H9 (cell line): ENCODE measurements around the gene NRCAM. TPM values are rescaled to one million over a fixed set of nuclear protein-coding genes. Genes with fewer than 3 reads are reported as not detected.

Experiments used
- DNase-seq: peaks from one replicate; pipeline ENCODE4 v3.0.0-alpha.2; 2017
- H2AFZ ChIP-seq: one replicate; pipeline ENCODE4 v1.6.1; 2013; ENCODE audit warnings: mild to moderate bottlenecking, low read length, control low read depth, moderate library complexity
- H2AK5ac ChIP-seq: 2 replicates; pipeline ENCODE4 v1.6.1; 2013; ENCODE audit warnings: low read length, control low read depth, mixed read lengths; ENCODE audit not compliant: insufficient read length
- H2BK120ac ChIP-seq: one replicate; pipeline ENCODE4 v1.6.1; 2013; ENCODE audit warnings: low read depth, mild to moderate bottlenecking, low read length, control low read depth, inconsistent platforms; ENCODE audit not compliant: poor library complexity, severe bottlenecking
- H2BK12ac ChIP-seq: 2 replicates; pipeline ENCODE4 v1.6.1; 2013; ENCODE audit warnings: low read length, control low read depth, mixed read lengths, low read depth; ENCODE audit not compliant: insufficient read length
- H2BK15ac ChIP-seq: 2 replicates; pipeline ENCODE4 v1.6.1; 2013; ENCODE audit warnings: low read depth, low read length, control low read depth
- H2BK20ac ChIP-seq: one replicate; pipeline ENCODE4 v1.6.1; 2013; ENCODE audit warnings: low read depth, mild to moderate bottlenecking, low read length, control low read depth, inconsistent platforms; ENCODE audit not compliant: poor library complexity, severe bottlenecking
- H2BK5ac ChIP-seq: 2 replicates; pipeline ENCODE4 v1.6.1; 2013; ENCODE audit warnings: low read length, control low read depth, mixed read lengths; ENCODE audit not compliant: insufficient read length
- H3K14ac ChIP-seq: 2 replicates; pipeline ENCODE4 v1.6.1; 2013; ENCODE audit warnings: low read length, control low read depth; ENCODE audit not compliant: insufficient read depth
- H3K18ac ChIP-seq: 2 replicates; pipeline ENCODE4 v1.6.1; 2013; ENCODE audit warnings: low read depth, mild to moderate bottlenecking, mixed read lengths, low read length, control low read depth; ENCODE audit not compliant: insufficient read length
- H3K23ac ChIP-seq: 2 replicates; pipeline ENCODE4 v1.6.1; 2013; ENCODE audit warnings: low read length, control low read depth, mixed read lengths, low read depth; ENCODE audit not compliant: insufficient read length
- H3K23me2 ChIP-seq: 2 replicates; pipeline ENCODE4 v1.6.1; 2013; ENCODE audit warnings: low read depth, mild to moderate bottlenecking, mixed read lengths, low read length, control low read depth; ENCODE audit not compliant: insufficient read length, poor library complexity, severe bottlenecking
- H3K27ac ChIP-seq: 2 replicates; pipeline ENCODE4 v1.5.1; 2013; ENCODE audit warnings: low read length, control low read depth, mixed read lengths, low read depth; ENCODE audit not compliant: insufficient read length
- H3K27me3 ChIP-seq: 2 replicates; pipeline ENCODE4 v1.6.1; 2013; ENCODE audit warnings: low read length, control low read depth, inconsistent platforms; ENCODE audit not compliant: insufficient read depth
- H3K4ac ChIP-seq: 2 replicates; pipeline ENCODE4 v1.6.1; 2013; ENCODE audit warnings: low read depth, mild to moderate bottlenecking, control low read depth, inconsistent platforms, low read length, moderate library complexity
- H3K4me1 ChIP-seq: 2 replicates; pipeline ENCODE4 v1.6.1; 2013; ENCODE audit warnings: low read length, control low read depth, inconsistent platforms; ENCODE audit not compliant: insufficient read depth
- H3K4me2 ChIP-seq: 2 replicates; pipeline ENCODE4 v1.6.1; 2013; ENCODE audit warnings: low read length, control low read depth, mixed read lengths; ENCODE audit not compliant: insufficient read length, insufficient read depth
- H3K56ac ChIP-seq: 2 replicates; pipeline ENCODE4 v1.6.1; 2013; ENCODE audit warnings: low read depth, mild to moderate bottlenecking, mixed read lengths, low read length, control low read depth; ENCODE audit not compliant: insufficient read length
- H3K79me1 ChIP-seq: 2 replicates; pipeline ENCODE4 v1.6.1; 2013; ENCODE audit warnings: low read depth, mild to moderate bottlenecking, moderate library complexity, low read length, control low read depth, inconsistent platforms; ENCODE audit not compliant: insufficient read depth, poor library complexity, severe bottlenecking
- H3K79me2 ChIP-seq: 2 replicates; pipeline ENCODE4 v1.6.1; 2013; ENCODE audit warnings: low read length, control low read depth, inconsistent platforms; ENCODE audit not compliant: insufficient read depth
- H3K9ac ChIP-seq: 2 replicates; pipeline ENCODE4 v1.6.1; 2013; ENCODE audit warnings: low read length, control low read depth, mixed read lengths; ENCODE audit not compliant: insufficient read length; ENCODE audit errors: extremely low read depth
- H3K9me3 ChIP-seq: one replicate; pipeline ENCODE4 v1.6.1; 2013; ENCODE audit warnings: low read depth, low read length, inconsistent platforms; ENCODE audit not compliant: control insufficient read depth
- H3T11ph ChIP-seq: one replicate; pipeline ENCODE4 v1.6.1; 2013; ENCODE audit warnings: mild to moderate bottlenecking, low read length, control low read depth, inconsistent platforms
- H4K20me1 ChIP-seq: one replicate; pipeline ENCODE4 v1.6.1; 2013; ENCODE audit not compliant: control insufficient read depth, insufficient read length, insufficient read depth
- H4K5ac ChIP-seq: 2 replicates; pipeline ENCODE4 v1.6.1; 2013; ENCODE audit warnings: low read depth, mild to moderate bottlenecking, mixed read lengths, low read length, control low read depth; ENCODE audit not compliant: insufficient read length
- H4K8ac ChIP-seq: replicated peaks from 2 replicates; pipeline ENCODE4 v1.6.1; 2013; ENCODE audit warnings: low read length, control low read depth, mixed read lengths, low read depth; ENCODE audit not compliant: insufficient read length
- H4K91ac ChIP-seq: 2 replicates; pipeline ENCODE4 v1.6.1; 2013; ENCODE audit warnings: low read depth, mild to moderate bottlenecking, moderate library complexity, mixed read lengths, low read length, control low read depth; ENCODE audit not compliant: insufficient read length
- H3K27ac Mint-ChIP-seq, 3 experiments: 2 replicates in 2 of 3; 3 replicates in 1 of 3; pipeline ENCODE4 v1.8.0; 2020 to 2021; ENCODE audit warnings: mixed read lengths in 3 of 3, mild to moderate bottlenecking in 1 of 3, moderate library complexity in 1 of 3
- H3K27me3 Mint-ChIP-seq: 2 replicates; pipeline ENCODE4 v1.8.0; 2021; ENCODE audit warnings: low read depth, mild to moderate bottlenecking, moderate library complexity, mixed read lengths
- H3K36me3 Mint-ChIP-seq, 3 experiments: 2 replicates in 2 of 3; 3 replicates in 1 of 3; pipeline ENCODE4 v1.8.0; 2020 to 2021; ENCODE audit warnings: low read depth in 3 of 3, mixed read lengths in 3 of 3; ENCODE audit not compliant: insufficient read depth in 1 of 3
- H3K4me1 Mint-ChIP-seq, 2 experiments: 2 replicates each; pipeline ENCODE4 v1.8.0; 2020; ENCODE audit warnings: mixed read lengths in 2 of 2
- H3K4me3 Mint-ChIP-seq, 2 experiments: 2 replicates in 1 of 2; 3 replicates in 1 of 2; pipeline ENCODE4 v1.8.0; 2020 to 2021; ENCODE audit warnings: mild to moderate bottlenecking in 2 of 2, mixed read lengths in 2 of 2, moderate library complexity in 1 of 2
- H3K9me3 Mint-ChIP-seq, 2 experiments: 2 replicates in 1 of 2; 3 replicates in 1 of 2; pipeline ENCODE4 v1.8.0; 2020; ENCODE audit warnings: mild to moderate bottlenecking in 2 of 2, mixed read lengths in 2 of 2, moderate library complexity in 1 of 2
- CTCF ChIP-seq: fragments of 200-600 bp; sonication (generic); conservative IDR thresholded peaks from 3 replicates; pipeline ENCODE4 v1.8.0; 2021; ENCODE audit warnings: antibody characterized with exemption, mild to moderate bottlenecking
- WGBS: extraction: QIAGEN DNeasy Blood & Tissue Kit; methylation state at CpG from one replicate; pipeline ENCODE4 v1.1.7; 2013; ENCODE audit warnings: missing lambda C conversion rate, low lambda C conversion rate, mixed read lengths; ENCODE audit not compliant: insufficient read length; ENCODE audit errors: extremely low coverage; 5-methylcytosine and 5-hydroxymethylcytosine counted together
- total RNA-seq: library from RNA; stranded (reverse); gene quantifications from 2 replicates; pipeline ENCODE4 v1.2.1, GENCODE V29; 2021

The NRCAM gene
- total RNA-seq, 1 experiment from 2014 or later = 2.3 TPM

- no peak overlapping the region for H3K23ac ChIP-seq
- Mint-ChIP-seq H3K4me3 (no peak overlapping the region), H3K9me3 (no peaks in the 10 kb centered on the region), H3K27me3 (peaks cover 2% of the 10 kb centered on the region), H3K4me1 (peaks cover 28 to 35% of the 10 kb centered on the region in 2 experiments), H3K27ac (no peak overlapping the region), H3K36me3 (no peaks in the 10 kb centered on the region)
- H3K9me3 ChIP-seq = no peaks in the 10 kb centered on the region
- no peak overlapping the region for H2BK120ac ChIP-seq
- no peaks in the 10 kb centered on the region for H4K20me1 ChIP-seq
- no peak overlapping the region for H4K91ac ChIP-seq
- no peak overlapping the region for H3K18ac ChIP-seq
- H3K9ac ChIP-seq = no peak overlapping the region
- no peak overlapping the region for H2BK15ac ChIP-seq
- no CpG with 5 or more reads among the region's 2 CpGs for WGBS
- H3K4me2 ChIP-seq = no peak overlapping the region
- H3T11ph ChIP-seq = no peak overlapping the region
- H3K27ac ChIP-seq = no peak overlapping the region
- no peaks in the 10 kb centered on the region for H3K27me3 ChIP-seq
- no peak overlapping the region for H3K14ac ChIP-seq
- DNase-seq = no peak
- no peak overlapping the region for H2BK20ac ChIP-seq
- no peaks in the 10 kb centered on the region for H3K79me1 ChIP-seq
- no peaks in the 10 kb centered on the region for H3K23me2 ChIP-seq
- H4K5ac ChIP-seq = no peak overlapping the region
- TF ChIP-seq CTCF = no peak
- no peak overlapping the region for H2BK12ac ChIP-seq
- no peak overlapping the region for H2BK5ac ChIP-seq
- H3K79me2 ChIP-seq = no peaks in the 10 kb centered on the region
- H3K56ac ChIP-seq = no peak overlapping the region
- H3K4me1 ChIP-seq = no peaks in the 10 kb centered on the region; the same call in none of the 2 replicates
- H3K4ac ChIP-seq = no peak overlapping the region
- no peak overlapping the region for H2AK5ac ChIP-seq
- no peak overlapping the region for H2AFZ ChIP-seq
- no peak overlapping the region for H4K8ac ChIP-seq
These were observed 134.2 kb downstream of the NRCAM start for GRCh38 chr7:108322046-108322445.
